Transverse colon (tissue), 4 donors: Measurements from ENCODE around the gene CPA5.

ENCODE experiments used
- EP300 ChIP-seq: sonication (generic); formaldehyde crosslinking; IDR thresholded peaks from one replicate; pipeline ENCODE4 v1.6.1; 2017; ENCODE audit warnings: antibody characterized with exemption, low read depth
- POLR2A ChIP-seq: fragments of 450-650 bp; IDR thresholded peaks from one replicate; pipeline ENCODE4 v1.6.1; 2016; ENCODE audit warnings: antibody characterized with exemption, mild to moderate bottlenecking, moderate library complexity
- POLR2AphosphoS5 ChIP-seq, 3 donors: sonication (generic); formaldehyde crosslinking; IDR thresholded peaks; one replicate each; pipeline ENCODE4 v1.6.1; 2016; ENCODE audit warnings: antibody characterized with exemption in 3 of 3
- TF ChIP-seq, protein P1 (sequence below), 5 experiments: fragments of 200-600 bp in 3 of 5; fragments of 450-650 bp in 2 of 5; sonication (generic) in 3 of 5; IDR thresholded peaks; 1 replicate in 2 of 5; 2 replicates in 3 of 5; pipeline ENCODE4 v1.5.1; 2016 to 2017; ENCODE audit warnings: antibody characterized with exemption in 5 of 5, inconsistent platforms in 3 of 5, mild to moderate bottlenecking in 2 of 5, moderate library complexity in 1 of 5

DNA sequence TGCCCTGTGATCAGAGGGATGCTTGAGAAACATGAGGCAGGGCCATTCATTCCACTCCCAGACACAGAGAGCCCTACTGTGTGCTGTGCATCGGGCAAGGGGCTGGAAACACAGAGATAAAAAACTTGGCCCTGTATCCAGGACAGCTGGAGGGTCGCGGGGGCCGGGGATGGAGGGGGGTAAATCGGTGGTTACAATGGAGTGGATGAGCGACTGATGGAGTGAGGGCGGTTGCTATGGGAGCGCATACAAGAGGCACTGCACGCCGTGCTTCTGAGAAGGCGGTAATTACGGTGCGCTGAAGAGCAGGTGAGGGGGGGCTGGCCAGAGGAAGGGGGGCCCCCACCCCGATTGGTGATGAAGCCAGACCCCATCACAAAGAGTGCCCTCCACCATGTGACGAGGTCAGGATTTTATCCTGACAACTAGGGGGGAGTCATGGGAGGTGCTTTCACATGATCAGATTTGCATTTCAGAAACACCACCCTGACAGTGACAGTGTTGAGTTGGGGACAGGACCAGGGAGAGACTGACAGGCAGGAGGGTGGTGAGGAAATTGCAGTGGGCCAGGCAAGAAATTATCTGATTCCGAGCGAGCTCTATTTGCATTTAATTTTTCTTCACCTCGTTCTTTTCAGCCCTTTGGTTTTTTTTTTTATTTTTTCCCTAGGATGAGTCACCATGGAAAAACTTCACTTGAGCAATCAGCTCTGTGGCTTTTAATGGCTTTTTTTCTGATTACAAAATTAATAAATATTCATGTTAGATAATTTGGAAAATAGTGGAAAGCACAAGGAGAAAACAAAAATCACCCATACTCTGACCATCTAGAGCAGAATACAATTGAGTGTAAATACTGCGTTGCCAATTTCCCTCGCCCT is 7.8 kb downstream of the CPA5 start:
- TF ChIP-seq, protein P1, sequence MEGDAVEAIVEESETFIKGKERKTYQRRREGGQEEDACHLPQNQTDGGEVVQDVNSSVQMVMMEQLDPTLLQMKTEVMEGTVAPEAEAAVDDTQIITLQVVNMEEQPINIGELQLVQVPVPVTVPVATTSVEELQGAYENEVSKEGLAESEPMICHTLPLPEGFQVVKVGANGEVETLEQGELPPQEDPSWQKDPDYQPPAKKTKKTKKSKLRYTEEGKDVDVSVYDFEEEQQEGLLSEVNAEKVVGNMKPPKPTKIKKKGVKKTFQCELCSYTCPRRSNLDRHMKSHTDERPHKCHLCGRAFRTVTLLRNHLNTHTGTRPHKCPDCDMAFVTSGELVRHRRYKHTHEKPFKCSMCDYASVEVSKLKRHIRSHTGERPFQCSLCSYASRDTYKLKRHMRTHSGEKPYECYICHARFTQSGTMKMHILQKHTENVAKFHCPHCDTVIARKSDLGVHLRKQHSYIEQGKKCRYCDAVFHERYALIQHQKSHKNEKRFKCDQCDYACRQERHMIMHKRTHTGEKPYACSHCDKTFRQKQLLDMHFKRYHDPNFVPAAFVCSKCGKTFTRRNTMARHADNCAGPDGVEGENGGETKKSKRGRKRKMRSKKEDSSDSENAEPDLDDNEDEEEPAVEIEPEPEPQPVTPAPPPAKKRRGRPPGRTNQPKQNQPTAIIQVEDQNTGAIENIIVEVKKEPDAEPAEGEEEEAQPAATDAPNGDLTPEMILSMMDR (IDR thresholded peaks at IDR 0.05): no peak
- no peak for TF ChIP-seq POLR2A
- TF ChIP-seq POLR2AphosphoS5 (IDR thresholded peaks at IDR 0.05): no peak
- no peak for TF ChIP-seq EP300
